Uterine smooth muscle cell (primary cell): ENCODE results near the gene ZW10. TPM values are rescaled to one million over a fixed set of nuclear protein-coding genes. Genes with fewer than 3 reads are reported as not detected.

ENCODE experiments used
- total RNA-seq: library from RNA; depleted of rRNA; stranded (reverse); fragments of >200 nt; gene quantifications from 2 replicates; pipeline ENCODE4 v1.2.3, GENCODE V29; 2014

Gene ZW10, protein sequence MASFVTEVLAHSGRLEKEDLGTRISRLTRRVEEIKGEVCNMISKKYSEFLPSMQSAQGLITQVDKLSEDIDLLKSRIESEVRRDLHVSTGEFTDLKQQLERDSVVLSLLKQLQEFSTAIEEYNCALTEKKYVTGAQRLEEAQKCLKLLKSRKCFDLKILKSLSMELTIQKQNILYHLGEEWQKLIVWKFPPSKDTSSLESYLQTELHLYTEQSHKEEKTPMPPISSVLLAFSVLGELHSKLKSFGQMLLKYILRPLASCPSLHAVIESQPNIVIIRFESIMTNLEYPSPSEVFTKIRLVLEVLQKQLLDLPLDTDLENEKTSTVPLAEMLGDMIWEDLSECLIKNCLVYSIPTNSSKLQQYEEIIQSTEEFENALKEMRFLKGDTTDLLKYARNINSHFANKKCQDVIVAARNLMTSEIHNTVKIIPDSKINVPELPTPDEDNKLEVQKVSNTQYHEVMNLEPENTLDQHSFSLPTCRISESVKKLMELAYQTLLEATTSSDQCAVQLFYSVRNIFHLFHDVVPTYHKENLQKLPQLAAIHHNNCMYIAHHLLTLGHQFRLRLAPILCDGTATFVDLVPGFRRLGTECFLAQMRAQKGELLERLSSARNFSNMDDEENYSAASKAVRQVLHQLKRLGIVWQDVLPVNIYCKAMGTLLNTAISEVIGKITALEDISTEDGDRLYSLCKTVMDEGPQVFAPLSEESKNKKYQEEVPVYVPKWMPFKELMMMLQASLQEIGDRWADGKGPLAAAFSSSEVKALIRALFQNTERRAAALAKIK
- total RNA-seq, result 21.1 and 32.1 TPM in 2 replicates

DNA sequence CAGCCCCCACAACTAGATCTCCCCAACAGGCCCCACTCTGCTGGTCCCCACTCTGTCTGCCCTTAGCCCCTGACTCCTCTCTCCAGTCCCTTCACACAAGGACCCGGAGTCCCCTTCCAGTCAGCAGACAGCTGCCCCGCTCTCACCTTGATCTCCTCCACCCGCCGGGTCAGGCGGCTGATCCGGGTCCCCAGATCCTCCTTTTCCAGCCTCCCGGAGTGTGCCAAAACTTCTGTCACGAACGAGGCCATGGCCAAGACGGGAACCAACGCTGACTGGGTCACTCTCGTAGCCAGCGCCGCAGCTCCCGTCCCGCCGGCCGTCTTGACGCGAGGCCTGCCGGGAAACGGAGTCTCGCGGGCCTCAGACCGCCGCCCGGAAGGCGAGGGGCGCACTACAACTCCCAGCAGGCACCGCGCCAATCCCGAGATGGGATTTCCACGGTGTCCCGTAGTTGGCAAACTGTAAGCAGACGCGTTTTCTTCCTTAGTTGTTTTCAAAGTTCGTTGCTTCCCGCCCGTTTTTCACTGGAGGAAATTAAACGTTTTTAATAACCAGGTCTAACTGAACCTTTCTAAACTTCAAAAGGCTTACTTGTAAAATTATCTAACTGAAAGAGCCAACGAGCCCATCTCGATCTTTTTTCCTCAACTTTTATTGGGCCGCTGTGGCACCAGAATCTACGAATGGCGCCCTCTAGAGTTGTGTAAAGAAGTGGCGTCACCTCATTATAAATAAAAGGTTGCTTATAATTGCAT is at the start of gene ZW10:
Gene ZW10, minus strand, starts transcription at position 277 of the 758 bp plus-strand sequence. Its CDS starts 26 bp downstream, at position 251.

DNA sequence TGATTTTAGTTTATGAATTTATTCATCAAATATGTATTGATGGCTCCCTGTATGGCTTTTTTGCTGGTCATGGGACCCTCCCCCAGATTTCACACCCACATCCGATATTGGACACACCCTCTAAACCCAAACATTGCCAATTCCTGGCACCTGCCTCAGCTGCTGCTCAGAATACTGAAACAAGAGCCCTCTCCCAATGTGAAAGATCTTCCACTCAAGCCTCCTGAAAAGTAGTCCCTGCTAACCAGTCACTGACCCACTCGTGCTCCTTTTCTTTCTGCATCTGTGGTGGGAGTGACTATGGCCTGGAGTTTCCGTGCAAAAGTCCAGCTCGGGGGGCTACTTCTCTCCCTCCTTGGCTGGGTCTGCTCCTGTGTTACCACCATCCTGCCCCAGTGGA is 6.0 kb upstream of the ZW10 start, which contains the start of gene CLDN25:
Gene CLDN25, plus strand, starts transcription at position 301 of the 400 bp plus-strand sequence. Its CDS starts 0 bp downstream, at position 301.

DNA sequence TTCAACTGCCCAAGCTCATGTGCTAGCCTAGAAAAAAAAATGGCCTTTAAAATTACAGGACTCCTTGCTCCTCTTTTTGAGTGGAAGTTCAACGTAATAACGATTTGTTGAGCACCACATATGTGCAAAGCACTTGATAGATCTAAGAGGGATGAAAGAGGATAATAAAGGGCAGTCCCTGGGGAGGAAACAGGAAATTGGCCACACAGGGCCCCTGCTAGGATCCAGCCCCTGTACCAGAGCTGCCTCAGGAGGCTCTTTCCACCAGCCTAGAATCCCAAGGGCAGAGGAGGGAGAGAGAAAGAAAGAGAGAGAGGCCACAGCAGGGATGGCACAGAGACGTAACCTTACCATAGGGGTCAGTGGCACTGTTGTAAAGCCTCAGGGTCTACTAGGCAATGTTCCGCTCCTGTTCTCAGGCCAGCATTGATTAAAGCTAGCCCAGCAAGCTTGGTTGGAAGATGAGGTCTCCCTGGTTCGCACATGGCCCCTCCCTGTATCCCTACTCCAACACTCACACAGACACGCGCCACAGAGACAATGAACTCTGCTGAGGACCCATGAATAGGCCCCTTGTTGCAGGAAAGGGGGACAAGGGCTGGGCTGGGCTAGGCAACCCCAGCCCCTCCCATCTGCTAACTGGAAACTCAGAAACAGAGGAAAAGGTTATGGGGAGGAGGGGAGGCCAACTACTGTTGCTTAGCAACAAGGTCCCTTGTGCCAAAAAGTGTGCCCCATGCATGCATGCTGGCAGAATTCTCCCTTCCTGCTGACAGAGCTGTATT is 67.4 kb downstream of the ZW10 start, which contains the start of gene TMPRSS5:
Gene TMPRSS5, minus strand, starts transcription at position 438 of the 785 bp plus-strand sequence. Its CDS starts 84 bp downstream, at position 354.

Other genes starting within 250 kb of the ZW10 start
- gene TMPRSS5, start 67.4 kb downstream of the ZW10 start, total RNA-seq, result under 0.01 and 0.50 TPM in 2 replicates
- not detected in 2 replicates for gene CLDN25, start 6.1 kb upstream of the ZW10 start, total RNA-seq
- gene USP28, start 101.9 kb upstream of the ZW10 start, total RNA-seq, result 36.0 and 38.5 TPM in 2 replicates
- not detected in 2 replicates for gene HTR3B, start 131.1 kb upstream of the ZW10 start, total RNA-seq
- gene HTR3A, start 201.4 kb upstream of the ZW10 start, total RNA-seq, result under 0.01 TPM in 1 of 2 replicates, not detected in the other